ENCODE results near the gene CIAO2A. TPM values are rescaled to one million over a fixed set of nuclear protein-coding genes. Genes with fewer than 3 reads are reported as not detected.
"Not testable (repeated sequence)": the region's sequence is repeated elsewhere in the genome, so short reads cannot be mapped to it uniquely, and the experiment has no call there.

The CIAO2A gene
- total RNA-seq, 6 experiments from 2014 or later = 46.5 to 61.1 (median 53.2) TPM

DNA sequence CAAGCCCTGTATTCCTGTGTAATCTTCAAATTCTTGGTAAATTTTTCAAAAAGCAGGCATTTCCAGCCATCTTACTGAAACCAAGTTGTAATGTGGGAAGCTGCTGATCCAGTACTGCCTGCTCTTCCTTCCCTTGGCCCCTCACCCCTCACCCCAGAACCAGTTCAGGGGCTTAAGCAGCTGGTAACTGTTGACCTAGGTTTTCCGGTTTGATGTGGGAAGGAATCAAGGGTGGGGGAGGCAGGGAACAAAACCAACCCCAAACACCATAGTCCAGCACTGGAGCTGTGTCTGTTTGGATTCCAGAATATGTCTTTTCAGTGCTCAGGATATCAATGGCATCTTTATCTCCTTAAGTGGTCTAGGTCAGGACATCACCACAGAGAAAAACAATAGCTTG, 28.8 kb upstream of the CIAO2A start:
- Mint-ChIP-seq H3K27me3 (ENCODE audit: insufficient read depth) (no peaks in the 10 kb centered on the region), H3K9me3 (no peaks in the 10 kb centered on the region), H3K4me1 (ENCODE audit: low read depth) (no peaks in the 10 kb centered on the region), H3K4me3 (no peak overlapping the region), H3K36me3 (ENCODE audit: low read depth) (peaks cover 31% of the 10 kb centered on the region), H3K27ac (no peak overlapping the region)
- TF ChIP-seq, protein P1, sequence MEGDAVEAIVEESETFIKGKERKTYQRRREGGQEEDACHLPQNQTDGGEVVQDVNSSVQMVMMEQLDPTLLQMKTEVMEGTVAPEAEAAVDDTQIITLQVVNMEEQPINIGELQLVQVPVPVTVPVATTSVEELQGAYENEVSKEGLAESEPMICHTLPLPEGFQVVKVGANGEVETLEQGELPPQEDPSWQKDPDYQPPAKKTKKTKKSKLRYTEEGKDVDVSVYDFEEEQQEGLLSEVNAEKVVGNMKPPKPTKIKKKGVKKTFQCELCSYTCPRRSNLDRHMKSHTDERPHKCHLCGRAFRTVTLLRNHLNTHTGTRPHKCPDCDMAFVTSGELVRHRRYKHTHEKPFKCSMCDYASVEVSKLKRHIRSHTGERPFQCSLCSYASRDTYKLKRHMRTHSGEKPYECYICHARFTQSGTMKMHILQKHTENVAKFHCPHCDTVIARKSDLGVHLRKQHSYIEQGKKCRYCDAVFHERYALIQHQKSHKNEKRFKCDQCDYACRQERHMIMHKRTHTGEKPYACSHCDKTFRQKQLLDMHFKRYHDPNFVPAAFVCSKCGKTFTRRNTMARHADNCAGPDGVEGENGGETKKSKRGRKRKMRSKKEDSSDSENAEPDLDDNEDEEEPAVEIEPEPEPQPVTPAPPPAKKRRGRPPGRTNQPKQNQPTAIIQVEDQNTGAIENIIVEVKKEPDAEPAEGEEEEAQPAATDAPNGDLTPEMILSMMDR (IDR thresholded peaks at IDR 0.05) = no peak
- DNase-seq = no peak

DNA sequence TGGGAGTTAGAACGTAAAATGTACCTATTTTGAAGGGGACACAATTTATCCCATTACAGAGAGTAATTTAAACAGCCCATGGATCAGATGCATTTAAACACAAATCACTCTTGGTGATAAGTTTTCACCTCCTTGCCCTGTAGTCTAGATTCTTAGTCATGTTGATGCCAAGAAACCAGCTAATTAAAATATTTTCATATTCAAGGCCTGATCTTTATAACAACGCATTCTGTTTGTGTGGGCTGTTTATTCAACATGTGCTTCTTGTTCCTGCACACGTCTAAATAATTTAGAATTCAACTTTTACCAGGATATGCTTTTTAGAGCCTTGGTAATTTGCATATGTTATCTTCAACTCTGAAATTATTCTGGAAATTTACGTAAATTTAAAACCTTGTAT, 28.0 kb upstream of the CIAO2A start:
- Mint-ChIP-seq H3K9me3 (no peaks in the 10 kb centered on the region), H3K27me3 (ENCODE audit: insufficient read depth) (no peaks in the 10 kb centered on the region), H3K27ac (no peak overlapping the region), H3K4me1 (ENCODE audit: low read depth) (no peaks in the 10 kb centered on the region), H3K4me3 (no peak overlapping the region), H3K36me3 (ENCODE audit: low read depth) (peaks cover 27% of the 10 kb centered on the region)
- TF ChIP-seq, protein P1 (IDR thresholded peaks at IDR 0.05) = no peak
- no peak for DNase-seq

DNA sequence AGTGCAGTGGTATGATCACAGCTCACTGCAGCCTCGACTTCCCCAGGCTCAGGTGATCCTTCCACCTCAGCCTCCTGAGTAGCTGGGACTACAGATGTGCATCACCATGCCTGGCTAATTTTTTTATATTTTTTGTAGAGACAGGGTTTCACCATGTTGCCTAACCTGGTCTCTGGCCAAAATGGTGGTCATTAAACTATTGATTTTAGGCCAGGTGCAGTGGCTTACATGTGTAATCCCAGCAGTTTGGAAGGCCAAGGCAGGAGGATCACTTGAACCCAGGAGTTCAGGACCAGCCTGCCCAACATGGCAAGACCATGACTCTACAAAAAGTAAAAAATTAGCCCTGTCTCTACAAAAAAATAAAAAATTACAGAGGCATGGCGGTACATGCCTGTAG, 26.7 kb upstream of the CIAO2A start:
- peaks cover 26% of the 10 kb centered on the region for H3K36me3 Mint-ChIP-seq (ENCODE audit: low read depth)

DNA sequence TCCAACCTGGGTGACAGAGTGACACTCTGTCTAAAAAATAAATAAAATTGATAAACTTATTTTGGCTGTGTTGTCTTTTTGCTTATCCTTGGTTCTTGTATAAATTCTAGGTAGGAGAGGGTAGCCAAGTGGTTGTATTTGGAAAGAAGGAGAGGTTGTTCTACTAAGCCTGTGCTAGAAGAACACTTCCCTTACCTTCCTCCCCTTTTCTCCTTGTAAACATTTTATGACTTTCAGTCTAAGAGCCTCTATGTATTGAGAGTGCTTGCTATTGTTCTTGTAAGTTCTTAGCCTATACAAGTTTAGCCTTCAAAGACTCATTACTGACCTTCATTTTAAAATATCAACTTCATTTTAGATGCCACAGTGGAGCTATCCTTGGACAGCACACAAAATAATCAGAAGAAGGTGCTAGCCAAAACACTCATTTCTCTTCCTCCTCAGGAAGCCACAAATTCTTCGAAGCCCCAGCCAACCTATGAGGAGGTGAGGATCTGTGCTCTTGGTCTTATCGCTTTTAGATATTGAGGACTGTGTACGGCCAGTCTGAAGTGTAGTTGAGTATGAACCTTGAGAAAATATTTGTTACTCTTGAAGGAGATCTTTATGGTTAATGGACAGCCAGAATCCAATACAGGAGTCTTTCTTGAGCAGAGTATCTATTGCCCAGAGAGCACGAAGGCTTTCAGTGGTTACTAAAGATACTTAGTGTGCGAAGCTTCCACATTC, 24.3 kb upstream of the CIAO2A start:
- peaks cover 3% of the 10 kb centered on the region for H3K4me1 Mint-ChIP-seq (ENCODE audit: low read depth)
- no peak for DNase-seq
- H3K27ac Mint-ChIP-seq = no peak overlapping the region
- no peaks in the 10 kb centered on the region for H3K9me3 Mint-ChIP-seq
- H3K4me3 Mint-ChIP-seq = no peak overlapping the region
- peaks cover 27% of the 10 kb centered on the region for H3K36me3 Mint-ChIP-seq (ENCODE audit: low read depth)
- H3K27me3 Mint-ChIP-seq (ENCODE audit: insufficient read depth) = no peaks in the 10 kb centered on the region
- TF ChIP-seq, protein P1 (IDR thresholded peaks at IDR 0.05) = no peak

More for the DNA sequence above, 26.7 kb upstream of the CIAO2A start:
- DNase-seq; H3K27ac Mint-ChIP-seq; H3K4me3 Mint-ChIP-seq; H3K9me3 Mint-ChIP-seq; H3K27me3 Mint-ChIP-seq (ENCODE audit: insufficient read depth); H3K4me1 Mint-ChIP-seq (ENCODE audit: low read depth): not testable (repeated sequence)

DNA sequence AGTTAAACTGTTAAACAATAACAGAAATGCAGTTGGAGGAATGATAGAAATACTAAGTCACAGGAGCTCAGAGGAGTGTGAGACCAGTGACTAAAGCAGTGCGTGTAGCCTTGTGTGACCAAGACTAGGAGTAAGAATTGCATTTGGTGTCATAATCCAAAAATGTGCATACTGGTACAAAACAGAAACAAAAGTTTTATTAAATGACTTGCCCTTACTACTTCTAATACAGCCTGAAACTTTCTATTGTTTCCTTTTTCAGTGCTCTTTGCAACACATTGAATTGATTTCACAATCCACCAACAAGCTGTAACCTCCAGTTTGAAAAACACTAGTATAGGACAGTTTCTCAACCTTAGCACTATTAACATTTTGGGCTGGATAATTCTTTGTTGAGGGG, 19.3 kb upstream of the CIAO2A start:
- H3K9me3 Mint-ChIP-seq = no peaks in the 10 kb centered on the region
- peak; percentile 19 for DNase-seq
- H3K27ac Mint-ChIP-seq = peak overlapping the region; percentile 17
- H3K36me3 Mint-ChIP-seq (ENCODE audit: low read depth) = peaks cover 14% of the 10 kb centered on the region
- H3K27me3 Mint-ChIP-seq (ENCODE audit: insufficient read depth) = peaks cover 2% of the 10 kb centered on the region
- TF ChIP-seq, protein P1 (IDR thresholded peaks at IDR 0.05) = no peak
- peaks cover 28% of the 10 kb centered on the region for H3K4me1 Mint-ChIP-seq (ENCODE audit: low read depth)
- H3K4me3 Mint-ChIP-seq = no peak overlapping the region

DNA sequence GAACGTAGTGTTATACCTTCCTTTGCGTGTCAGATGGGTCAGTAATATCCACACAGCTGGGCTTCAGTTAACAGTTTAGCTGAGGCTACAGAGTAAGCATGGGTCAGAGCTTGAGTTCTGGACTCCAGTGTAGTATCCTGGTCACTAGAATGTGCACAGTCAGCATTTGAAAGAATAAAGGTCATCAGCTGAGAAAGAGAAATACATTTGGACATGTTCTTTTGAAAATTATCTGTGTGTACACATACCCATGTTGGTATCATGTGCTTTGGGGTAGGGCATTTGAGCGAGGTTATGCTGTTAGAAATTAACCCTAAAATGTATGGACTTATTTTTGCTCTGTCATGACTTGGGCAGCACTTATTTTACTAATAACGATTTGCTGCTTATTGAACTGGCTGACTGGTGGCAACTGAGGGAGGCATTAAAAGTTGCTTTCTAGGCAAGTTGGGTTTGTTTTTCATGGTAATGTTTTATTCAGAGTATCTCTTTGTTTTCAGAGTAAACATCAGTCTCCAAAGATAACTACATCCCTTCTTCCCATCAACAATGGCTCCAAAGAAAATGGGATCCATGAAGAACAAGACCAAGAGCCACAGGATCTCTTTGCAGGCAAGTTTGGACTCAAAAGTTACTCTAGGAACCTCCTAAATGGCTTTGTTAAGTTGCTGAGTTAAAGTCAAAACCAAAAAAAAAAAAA, 18.6 kb upstream of the CIAO2A start:
- no peak for DNase-seq
- Mint-ChIP-seq H3K9me3 (no peaks in the 10 kb centered on the region), H3K4me3 (no peak overlapping the region), H3K4me1 (ENCODE audit: low read depth) (peaks cover 28% of the 10 kb centered on the region), H3K36me3 (ENCODE audit: low read depth) (peaks cover 11% of the 10 kb centered on the region; the same call in 1 of the 2 replicates), H3K27ac (peak overlapping the region; percentile 17), H3K27me3 (ENCODE audit: insufficient read depth) (peaks cover 2% of the 10 kb centered on the region)
- TF ChIP-seq, protein P1 (IDR thresholded peaks at IDR 0.05) = no peak

Data from HFFc6 (cell line).